A549 (cell line): ENCODE data around the gene ALAD.

Source experiments
- CHD2 ChIP-seq: fragments of 150-350 bp; IDR thresholded peaks from 2 replicates; pipeline ENCODE4 v1.6.1; 2014; ENCODE audit warnings: low read length; ENCODE audit not compliant: partially characterized antibody
- POLR2A ChIP-seq: IDR thresholded peaks from 2 replicates; pipeline ENCODE4 v1.6.1; 2012; ENCODE audit warnings: mild to moderate bottlenecking, low read length
- POLR2AphosphoS2 ChIP-seq: conservative IDR thresholded peaks from 2 replicates; pipeline ENCODE4 v1.6.1; 2012; ENCODE audit warnings: low read length, improper control_type of control experiment, inconsistent platforms
- RAD21 ChIP-seq, 2 experiments: fragments of >200 bp in 1 of 2; sonication (Bioruptor Twin) in 1 of 2; formaldehyde crosslinking in 1 of 2; IDR thresholded peaks in 1 of 2; conservative IDR thresholded peaks in 1 of 2; 2 replicates in 1 of 2; 3 replicates in 1 of 2; pipeline ENCODE4 v1.6.1; 2012 to 2018; ENCODE audit warnings: inconsistent platforms in 1 of 2
- RCOR1 ChIP-seq: fragments of 150-350 bp; IDR thresholded peaks from 2 replicates; pipeline ENCODE4 v1.6.1; 2014; ENCODE audit warnings: antibody characterized with exemption, low read length, low read depth
- TF ChIP-seq, protein P1 (sequence below): fragments of 450-650 bp; IDR thresholded peaks from 2 replicates; pipeline ENCODE4 v1.6.1; 2014; ENCODE audit warnings: antibody characterized with exemption
- TF ChIP-seq, protein P2 (sequence below): fragments of >200 bp; sonication (Bioruptor Twin); formaldehyde crosslinking; IDR thresholded peaks from 3 replicates; pipeline ENCODE4 v1.5.1; 2016

DNA sequence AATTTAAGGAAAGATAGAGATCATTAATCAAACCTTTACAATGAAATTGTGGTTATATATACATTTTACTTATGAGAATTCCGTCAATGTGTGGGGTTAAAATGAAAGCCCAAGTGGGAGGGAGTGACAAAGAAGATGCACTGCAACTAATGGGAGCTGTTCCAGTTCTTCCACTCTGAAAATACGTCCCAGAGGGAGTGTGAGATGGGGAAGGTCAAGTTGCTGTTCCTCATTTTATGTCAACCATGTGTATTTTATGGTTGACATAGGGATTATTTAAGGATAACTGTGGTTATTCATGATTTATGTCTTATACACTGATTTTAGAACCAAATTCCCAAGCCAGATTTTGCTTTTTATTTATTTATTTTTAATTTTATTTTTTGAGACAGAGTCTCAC, 48.3 kb upstream of the ALAD start:
- TF ChIP-seq RCOR1 (no peak), RAD21 (conservative IDR thresholded peaks at IDR 0.05 in 1 of 2, IDR thresholded peaks at IDR 0.05 in 1 of 2) (no peak), POLR2A (no peak), POLR2AphosphoS2 (no peak), CHD2 (no peak)
- TF ChIP-seq, protein P1, sequence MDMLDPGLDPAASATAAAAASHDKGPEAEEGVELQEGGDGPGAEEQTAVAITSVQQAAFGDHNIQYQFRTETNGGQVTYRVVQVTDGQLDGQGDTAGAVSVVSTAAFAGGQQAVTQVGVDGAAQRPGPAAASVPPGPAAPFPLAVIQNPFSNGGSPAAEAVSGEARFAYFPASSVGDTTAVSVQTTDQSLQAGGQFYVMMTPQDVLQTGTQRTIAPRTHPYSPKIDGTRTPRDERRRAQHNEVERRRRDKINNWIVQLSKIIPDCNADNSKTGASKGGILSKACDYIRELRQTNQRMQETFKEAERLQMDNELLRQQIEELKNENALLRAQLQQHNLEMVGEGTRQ, result no peak
- TF ChIP-seq, protein P2, sequence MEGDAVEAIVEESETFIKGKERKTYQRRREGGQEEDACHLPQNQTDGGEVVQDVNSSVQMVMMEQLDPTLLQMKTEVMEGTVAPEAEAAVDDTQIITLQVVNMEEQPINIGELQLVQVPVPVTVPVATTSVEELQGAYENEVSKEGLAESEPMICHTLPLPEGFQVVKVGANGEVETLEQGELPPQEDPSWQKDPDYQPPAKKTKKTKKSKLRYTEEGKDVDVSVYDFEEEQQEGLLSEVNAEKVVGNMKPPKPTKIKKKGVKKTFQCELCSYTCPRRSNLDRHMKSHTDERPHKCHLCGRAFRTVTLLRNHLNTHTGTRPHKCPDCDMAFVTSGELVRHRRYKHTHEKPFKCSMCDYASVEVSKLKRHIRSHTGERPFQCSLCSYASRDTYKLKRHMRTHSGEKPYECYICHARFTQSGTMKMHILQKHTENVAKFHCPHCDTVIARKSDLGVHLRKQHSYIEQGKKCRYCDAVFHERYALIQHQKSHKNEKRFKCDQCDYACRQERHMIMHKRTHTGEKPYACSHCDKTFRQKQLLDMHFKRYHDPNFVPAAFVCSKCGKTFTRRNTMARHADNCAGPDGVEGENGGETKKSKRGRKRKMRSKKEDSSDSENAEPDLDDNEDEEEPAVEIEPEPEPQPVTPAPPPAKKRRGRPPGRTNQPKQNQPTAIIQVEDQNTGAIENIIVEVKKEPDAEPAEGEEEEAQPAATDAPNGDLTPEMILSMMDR, result no peak
